Cardiac fibroblast (primary cell): Measurements from ENCODE around the gene MS4A3.
"Not testable (repeated sequence)": the region's sequence is repeated elsewhere in the genome, so short reads cannot be mapped to it uniquely, and the experiment has no call there.

Experiments used
- DNase-seq, 2 donors: peaks; one replicate each; pipeline versions ENCODE4 v3.0.0 to v3.0.0-alpha.2; 2010; ENCODE audit warnings: low read depth in 2 of 2
- H3K4me3 ChIP-seq, 2 donors: replicated peaks in 1 of 2; 1 replicate in 1 of 2; 2 replicates in 1 of 2; pipeline ENCODE4 v1.5.1; 2011; ENCODE audit warnings: low read depth in 2 of 2, low read length in 2 of 2, mild to moderate bottlenecking in 2 of 2, moderate library complexity in 1 of 2
- TF ChIP-seq, protein P1 (sequence below): IDR thresholded peaks from one replicate; pipeline ENCODE4 v1.5.1; 2011; ENCODE audit warnings: low read depth, mild to moderate bottlenecking, low read length, inconsistent platforms

The MS4A3 gene, protein sequence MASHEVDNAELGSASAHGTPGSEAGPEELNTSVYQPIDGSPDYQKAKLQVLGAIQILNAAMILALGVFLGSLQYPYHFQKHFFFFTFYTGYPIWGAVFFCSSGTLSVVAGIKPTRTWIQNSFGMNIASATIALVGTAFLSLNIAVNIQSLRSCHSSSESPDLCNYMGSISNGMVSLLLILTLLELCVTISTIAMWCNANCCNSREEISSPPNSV

DNA sequence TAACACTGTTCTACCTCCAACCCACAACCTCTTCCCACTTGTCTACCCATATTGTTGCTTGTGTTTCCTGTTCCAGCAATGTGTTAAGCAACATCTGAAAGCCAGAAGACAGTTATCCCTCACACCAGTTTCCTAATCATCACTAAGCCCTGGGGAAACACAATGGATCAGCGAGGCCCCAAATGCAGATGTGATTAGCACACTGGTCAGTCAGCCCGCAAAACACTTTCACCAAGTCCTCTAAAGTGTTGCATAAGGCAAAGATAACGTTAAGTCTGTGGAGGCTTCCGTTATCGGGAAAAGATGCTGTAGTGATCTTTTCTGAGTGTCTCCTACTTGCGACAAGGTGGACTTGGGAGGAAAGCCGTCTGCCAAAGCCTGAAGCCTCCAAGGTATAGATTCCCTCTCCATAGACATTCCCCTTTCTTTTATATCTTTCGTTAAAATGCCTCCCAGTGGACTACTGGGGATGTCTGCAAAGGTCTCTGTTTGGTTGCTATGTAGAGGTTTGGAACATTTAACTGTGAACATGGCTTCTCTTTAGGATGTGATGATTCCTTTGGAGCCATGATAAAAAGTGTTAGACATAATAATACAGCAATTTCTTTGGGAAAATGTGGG is at the start of gene MS4A3:
MS4A3 (plus strand) TSS at position 317 of the 621 bp plus-strand sequence. CDS start 4,496 bp downstream, outside the sequence.
- TF ChIP-seq, protein P1, sequence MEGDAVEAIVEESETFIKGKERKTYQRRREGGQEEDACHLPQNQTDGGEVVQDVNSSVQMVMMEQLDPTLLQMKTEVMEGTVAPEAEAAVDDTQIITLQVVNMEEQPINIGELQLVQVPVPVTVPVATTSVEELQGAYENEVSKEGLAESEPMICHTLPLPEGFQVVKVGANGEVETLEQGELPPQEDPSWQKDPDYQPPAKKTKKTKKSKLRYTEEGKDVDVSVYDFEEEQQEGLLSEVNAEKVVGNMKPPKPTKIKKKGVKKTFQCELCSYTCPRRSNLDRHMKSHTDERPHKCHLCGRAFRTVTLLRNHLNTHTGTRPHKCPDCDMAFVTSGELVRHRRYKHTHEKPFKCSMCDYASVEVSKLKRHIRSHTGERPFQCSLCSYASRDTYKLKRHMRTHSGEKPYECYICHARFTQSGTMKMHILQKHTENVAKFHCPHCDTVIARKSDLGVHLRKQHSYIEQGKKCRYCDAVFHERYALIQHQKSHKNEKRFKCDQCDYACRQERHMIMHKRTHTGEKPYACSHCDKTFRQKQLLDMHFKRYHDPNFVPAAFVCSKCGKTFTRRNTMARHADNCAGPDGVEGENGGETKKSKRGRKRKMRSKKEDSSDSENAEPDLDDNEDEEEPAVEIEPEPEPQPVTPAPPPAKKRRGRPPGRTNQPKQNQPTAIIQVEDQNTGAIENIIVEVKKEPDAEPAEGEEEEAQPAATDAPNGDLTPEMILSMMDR: no peak
- H3K4me3 ChIP-seq: no peak within 1 kb of the TSS
- no peak for DNase-seq

DNA sequence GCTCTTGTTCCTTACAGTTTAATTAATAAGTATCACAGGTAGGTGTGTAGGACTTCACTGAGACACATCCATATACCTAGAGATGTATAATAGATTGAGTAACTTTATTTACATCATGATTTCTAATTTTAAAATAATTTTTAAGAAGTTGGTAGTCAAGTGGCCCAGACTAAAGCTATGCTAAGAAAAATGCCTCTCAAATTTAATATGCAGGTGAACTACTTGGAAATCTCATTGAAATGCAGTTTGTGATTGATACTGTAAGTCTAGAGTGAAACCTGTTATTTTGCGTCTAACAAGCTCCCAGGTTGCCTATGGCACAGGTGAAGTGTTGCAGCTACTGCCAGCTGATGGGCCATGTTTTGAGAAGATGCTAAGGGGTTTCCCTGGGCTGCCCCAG is 39.6 kb upstream of the MS4A3 start, which contains the start of gene OOSP4B:
OOSP4B (plus strand) TSS at position 301 of the 400 bp plus-strand sequence.
- DNase-seq: no peak
- H3K4me3 ChIP-seq: no peak within 1 kb of the TSS
- TF ChIP-seq, protein P1: no peak

DNA sequence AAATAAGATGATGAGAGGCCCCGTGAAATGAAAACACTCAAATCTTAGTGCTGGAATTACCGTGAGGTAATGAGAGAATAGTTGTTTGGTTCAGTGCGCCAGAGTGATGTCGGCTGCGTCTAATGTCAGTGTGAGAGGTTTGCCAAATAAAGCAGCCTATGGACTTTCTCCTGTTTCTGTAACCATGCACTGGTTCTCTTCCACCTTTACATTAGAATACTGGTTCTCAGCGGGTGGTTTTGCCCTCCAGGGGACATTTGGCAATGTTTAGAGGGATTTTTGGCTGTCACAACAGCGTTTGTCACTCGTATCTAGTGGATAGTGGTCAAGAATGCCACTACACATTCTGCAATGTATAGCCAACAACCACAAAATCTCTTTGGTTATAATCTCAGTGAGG is 38.4 kb upstream of the MS4A3 start:
- TF ChIP-seq, protein P1: no peak
- DNase-seq: no peak

DNA sequence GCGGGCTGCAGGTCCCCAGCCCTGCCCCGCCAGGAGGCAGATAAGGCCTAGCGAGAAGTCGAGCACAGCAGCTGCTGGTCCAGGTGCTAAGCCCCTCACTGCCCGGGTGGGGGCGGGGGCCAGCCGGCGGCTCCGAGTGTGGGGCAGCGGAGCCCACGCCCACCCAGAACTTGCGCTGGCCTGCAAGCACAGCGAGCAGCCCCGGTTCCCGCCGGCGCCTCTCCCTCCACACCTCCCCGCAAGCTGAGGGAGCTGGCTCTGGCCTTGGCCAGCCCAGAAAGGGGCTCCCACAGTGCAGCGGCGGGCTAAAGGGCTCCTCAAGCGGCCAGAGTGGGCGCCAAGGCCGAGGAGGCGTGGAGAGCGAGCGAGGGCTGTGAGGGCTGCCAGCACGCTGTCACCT is 36.1 kb upstream of the MS4A3 start:
- H3K4me3 ChIP-seq, DNase-seq: not testable (repeated sequence)

More for the DNA sequence above, 38.4 kb upstream of the MS4A3 start:
- no peak overlapping the region for H3K4me3 ChIP-seq

DNA sequence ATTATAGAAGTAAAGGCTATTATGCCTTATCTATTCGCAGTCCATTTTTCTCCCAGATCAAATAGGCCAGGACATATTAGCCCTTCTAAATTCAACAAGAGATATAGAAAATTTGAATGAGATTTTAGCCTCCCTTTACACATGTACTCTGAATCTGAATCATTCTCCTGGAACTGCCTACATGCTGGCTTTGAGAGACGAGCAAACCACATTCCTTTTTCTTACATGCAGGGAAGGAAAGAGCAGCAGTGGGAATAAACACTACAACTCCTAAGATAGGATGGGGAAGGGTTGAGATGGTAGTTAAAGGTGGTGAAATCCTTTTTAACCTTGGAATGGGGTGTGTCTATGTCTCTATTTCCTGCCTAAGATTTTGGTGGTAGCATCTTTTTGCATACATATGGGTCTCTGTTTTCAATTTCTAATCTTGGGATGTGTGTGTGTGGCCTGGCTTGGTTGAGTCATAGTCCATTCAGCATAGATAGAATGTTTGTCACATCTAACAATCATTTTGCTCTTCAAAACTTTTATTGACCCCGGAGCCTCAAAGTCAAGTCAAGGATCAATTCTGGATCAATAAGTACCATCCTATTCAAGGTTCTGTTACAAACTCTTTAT is 27.3 kb upstream of the MS4A3 start:
- no peak for DNase-seq
- TF ChIP-seq, protein P1: no peak
- no peak overlapping the region for H3K4me3 ChIP-seq

DNA sequence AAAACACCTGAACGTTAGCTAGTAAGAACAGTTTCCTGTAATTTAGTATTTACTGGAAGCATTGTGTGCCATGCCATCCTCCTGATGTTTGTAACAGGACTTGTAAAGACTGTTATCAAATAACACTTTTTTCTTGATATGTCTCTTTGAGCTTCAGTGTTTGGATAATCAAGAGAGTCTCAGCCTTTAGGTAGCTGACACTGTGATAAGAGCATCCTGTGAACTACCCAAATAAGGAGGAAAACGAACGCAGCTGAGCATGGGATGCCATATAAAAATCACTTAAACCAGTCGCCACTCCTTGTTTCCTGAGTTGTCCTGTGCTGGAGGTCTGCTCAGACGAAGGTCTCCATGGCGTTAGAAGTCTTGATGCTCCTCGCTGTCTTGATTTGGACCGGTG is 16.4 kb upstream of the MS4A3 start, which contains the start of gene OOSP2:
OOSP2 (plus strand) TSS at position 301 of the 400 bp plus-strand sequence; CDS start at position 352, 51 bp downstream.
- H3K4me3 ChIP-seq: no peak within 1 kb of the TSS
- TF ChIP-seq, protein P1: no peak
- DNase-seq: no peak

DNA sequence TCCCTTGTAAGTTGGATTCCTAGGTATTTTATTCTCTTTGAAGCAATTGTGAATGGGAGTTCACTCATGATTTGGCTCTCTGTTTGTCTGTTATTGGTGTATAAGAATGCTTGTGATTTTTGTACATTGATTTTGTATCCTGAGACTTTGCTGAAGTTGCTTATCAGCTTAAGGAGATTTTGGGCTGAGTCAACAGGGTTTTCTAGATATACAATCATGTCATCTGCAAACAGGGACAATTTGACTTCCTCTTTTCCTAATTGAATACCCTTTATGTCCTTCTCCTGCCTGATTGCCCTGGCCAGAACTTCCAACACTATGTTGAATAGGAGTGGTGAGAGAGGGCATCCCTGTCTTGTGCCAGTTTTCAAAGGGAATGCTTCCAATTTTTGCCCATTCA is 6.0 kb upstream of the MS4A3 start:
- DNase-seq, H3K4me3 ChIP-seq: not testable (repeated sequence)

DNA sequence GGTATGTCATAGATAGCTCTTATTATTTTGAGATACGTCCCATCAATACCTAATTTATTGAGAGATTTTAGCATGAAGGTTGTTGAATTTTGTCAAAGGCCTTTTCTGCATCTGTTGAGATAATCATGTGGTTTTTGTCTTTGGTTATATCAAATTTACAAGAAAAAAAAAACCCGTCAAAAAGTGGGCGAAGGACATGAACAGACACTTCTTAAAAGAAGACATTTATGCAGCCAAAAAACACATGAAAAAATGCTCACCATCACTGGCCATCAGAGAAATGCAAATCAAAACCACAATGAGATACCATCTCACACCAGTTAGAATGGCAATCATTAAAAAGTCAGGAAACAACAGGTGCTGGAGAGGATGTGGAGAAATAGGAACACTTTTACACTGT is 5.6 kb upstream of the MS4A3 start:
- not testable (repeated sequence) for DNase-seq

More for the DNA sequence above, 5.6 kb upstream of the MS4A3 start:
- H3K4me3 ChIP-seq: not testable (repeated sequence)
